Fibroblast of pulmonary artery (primary cell): ENCODE measurements around the gene LDHAL6A.

ENCODE experiments used
- DNase-seq: peaks from one replicate; pipeline ENCODE4 v3.0.0-alpha.2; 2010; ENCODE audit warnings: low read depth
- H3K4me3 ChIP-seq: replicated peaks from 2 replicates; pipeline ENCODE4 v1.5.1; 2011; ENCODE audit warnings: low read depth, mild to moderate bottlenecking, control low read depth, low read length, moderate library complexity
- TF ChIP-seq, protein P1 (sequence below): IDR thresholded peaks from 2 replicates; pipeline ENCODE4 v1.5.1; 2011; ENCODE audit warnings: mild to moderate bottlenecking, control low read depth, low read length, inconsistent platforms; ENCODE audit errors: missing control alignments

The LDHAL6A gene

DNA sequence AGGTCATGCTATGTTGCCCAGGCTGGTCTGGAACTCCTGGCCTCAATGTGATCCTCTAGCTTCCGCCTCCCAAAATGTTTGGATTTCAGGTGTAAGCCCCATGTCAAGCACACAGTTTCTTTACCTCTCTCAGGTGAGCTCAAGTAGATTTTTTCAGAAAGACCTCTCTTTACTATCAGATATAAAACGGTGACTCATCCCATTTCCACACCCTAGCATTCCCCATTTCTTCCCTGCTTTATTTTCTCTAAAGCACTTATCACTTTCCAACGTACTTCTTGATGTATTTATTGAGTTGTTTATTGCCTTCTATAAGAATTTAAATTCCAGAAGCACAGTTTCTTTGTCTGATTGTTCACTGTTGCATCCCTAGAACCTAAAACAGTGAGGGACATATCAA is 67.4 kb downstream of the LDHAL6A start:
- TF ChIP-seq, protein P1, sequence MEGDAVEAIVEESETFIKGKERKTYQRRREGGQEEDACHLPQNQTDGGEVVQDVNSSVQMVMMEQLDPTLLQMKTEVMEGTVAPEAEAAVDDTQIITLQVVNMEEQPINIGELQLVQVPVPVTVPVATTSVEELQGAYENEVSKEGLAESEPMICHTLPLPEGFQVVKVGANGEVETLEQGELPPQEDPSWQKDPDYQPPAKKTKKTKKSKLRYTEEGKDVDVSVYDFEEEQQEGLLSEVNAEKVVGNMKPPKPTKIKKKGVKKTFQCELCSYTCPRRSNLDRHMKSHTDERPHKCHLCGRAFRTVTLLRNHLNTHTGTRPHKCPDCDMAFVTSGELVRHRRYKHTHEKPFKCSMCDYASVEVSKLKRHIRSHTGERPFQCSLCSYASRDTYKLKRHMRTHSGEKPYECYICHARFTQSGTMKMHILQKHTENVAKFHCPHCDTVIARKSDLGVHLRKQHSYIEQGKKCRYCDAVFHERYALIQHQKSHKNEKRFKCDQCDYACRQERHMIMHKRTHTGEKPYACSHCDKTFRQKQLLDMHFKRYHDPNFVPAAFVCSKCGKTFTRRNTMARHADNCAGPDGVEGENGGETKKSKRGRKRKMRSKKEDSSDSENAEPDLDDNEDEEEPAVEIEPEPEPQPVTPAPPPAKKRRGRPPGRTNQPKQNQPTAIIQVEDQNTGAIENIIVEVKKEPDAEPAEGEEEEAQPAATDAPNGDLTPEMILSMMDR, result no peak
- no peak overlapping the region for H3K4me3 ChIP-seq
- DNase-seq, result no peak

DNA sequence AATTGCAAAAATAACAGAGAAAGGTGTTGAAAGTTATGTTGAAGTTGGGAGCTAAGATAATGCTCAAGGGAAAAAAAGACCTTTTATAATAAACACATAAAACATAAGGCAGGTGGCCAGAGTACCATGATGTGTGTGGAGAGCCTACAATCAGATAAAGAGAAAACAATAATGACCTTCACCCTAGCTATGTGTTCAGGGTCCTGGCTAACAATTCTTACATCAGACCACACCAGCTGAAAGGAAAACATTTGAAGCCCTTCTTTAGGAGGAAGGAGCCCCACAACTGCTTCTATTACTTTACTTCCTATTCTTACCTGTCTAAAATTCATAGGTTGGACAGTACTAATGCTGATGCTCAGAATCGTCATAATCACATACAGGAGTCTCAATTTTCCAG is 68.6 kb downstream of the LDHAL6A start:
- TF ChIP-seq, protein P1, result no peak
- no peak for DNase-seq

DNA sequence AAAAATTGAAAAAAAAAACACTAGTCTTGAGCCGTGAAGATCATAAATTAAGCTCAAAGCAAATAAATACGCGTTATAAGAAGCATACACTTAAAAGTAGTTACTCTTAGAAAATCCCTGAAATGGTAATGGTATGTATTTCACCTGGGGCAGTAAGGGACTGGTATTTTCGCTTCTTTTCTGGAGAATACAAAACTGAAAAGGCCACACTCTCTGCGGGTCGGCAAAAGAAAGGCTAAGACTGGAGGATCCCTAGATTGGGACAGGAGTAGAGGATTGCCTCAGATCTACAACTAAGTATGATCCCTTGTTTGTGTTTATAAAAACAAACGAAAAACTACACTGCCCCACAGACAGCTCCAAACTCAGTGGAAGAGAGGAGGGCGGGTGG is 70.5 kb downstream of the LDHAL6A start:
- DNase-seq, result no peak
- H3K4me3 ChIP-seq, result peak overlapping the region; percentile 80
- TF ChIP-seq, protein P1, result no peak

More for the DNA sequence above, 68.6 kb downstream of the LDHAL6A start:
- H3K4me3 ChIP-seq, result no peak overlapping the region

DNA sequence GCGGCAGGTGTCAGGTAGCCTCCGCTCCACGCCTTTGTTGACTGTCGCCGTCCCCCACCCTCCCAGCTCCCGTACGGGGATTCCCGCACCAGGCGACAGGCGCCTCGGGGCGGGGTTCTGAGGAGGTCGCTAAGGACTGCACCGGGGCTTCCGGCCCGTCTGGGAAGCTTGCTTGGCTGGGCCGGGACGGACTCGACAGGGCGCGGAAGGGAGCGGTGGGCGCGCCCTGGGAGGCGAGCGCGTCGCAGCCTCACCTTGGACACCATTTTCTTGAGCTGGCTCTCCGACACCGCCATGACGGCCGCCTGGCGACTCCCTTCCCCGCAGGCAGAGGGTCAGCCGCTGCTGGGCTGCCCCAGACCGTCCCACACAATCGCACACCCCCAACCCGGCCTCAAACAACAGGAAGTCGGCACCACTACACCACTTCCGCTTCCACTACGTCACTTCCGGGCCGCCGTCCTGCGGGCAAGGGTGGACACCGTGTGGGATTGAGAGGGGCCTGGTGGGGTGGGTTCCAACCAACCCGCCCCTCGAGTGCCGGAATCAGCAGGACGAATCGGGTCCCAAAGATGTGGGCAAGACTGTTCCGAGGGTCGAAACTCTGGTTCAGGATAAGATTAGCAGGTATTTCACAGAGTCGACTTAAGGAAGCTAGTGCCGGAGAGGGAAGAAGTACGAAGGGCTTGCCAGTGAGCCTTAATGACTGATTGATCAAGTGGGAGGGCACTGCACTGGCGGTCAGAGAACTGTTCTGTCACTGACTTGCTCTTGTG is 71.1 kb downstream of the LDHAL6A start, which contains the start of gene TSG101:
TSG101 (minus strand) TSS at position 422 of the 776 bp plus-strand sequence; CDS start at position 296, 126 bp downstream.
- peak within 1 kb of the TSS; percentile 80 for H3K4me3 ChIP-seq
- DNase-seq, result peak; percentile 95
- TF ChIP-seq, protein P1, result no peak

DNA sequence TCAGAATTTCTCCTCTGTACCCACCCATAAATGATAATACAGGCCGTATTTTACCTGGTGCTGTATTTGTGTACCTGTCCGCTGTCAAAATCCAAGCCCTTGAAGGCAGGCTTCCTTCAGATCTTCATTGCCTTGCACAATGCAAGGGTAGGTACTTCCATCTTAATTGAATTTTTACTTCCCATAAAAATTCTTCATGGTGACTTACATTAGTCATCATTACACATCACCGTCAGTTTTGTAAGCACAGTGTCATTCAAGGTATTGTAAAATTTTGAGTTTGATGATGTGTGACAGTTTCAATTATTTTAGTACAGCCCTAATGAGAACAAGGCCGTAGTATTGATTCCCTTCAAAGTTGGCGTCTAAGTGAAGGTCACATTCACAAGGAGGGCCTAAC is 71.9 kb downstream of the LDHAL6A start:
- TF ChIP-seq, protein P1, result no peak
- H3K4me3 ChIP-seq, result peak overlapping the region; percentile 80
- DNase-seq, result peak; percentile 26
